Activated T-cell treated with anti-CD3 and anti-CD28 coated beads, Interleukin-2, amount 50 U/mL, for 24 hours (primary cell): Measurements from ENCODE around the gene DUS4L.

Source experiments
- DNase-seq: peaks from one replicate; pipeline ENCODE4 v3.0.0-alpha.2; 2020
- H3K27ac Mint-ChIP-seq: 2 replicates; pipeline ENCODE4 v1.8.0; 2020; ENCODE audit warnings: mild to moderate bottlenecking, mixed read lengths
- H3K27me3 Mint-ChIP-seq: 2 replicates; pipeline ENCODE4 v1.8.0; 2020; ENCODE audit warnings: mixed read lengths
- H3K36me3 Mint-ChIP-seq: 2 replicates; pipeline ENCODE4 v1.8.0; 2020; ENCODE audit warnings: low read depth, mixed read lengths
- H3K4me1 Mint-ChIP-seq: 2 replicates; pipeline ENCODE4 v1.8.0; 2020; ENCODE audit warnings: low read depth, mixed read lengths
- H3K4me3 Mint-ChIP-seq: 2 replicates; pipeline ENCODE4 v1.8.0; 2020; ENCODE audit warnings: mild to moderate bottlenecking, moderate library complexity, mixed read lengths
- H3K9me3 Mint-ChIP-seq: 2 replicates; pipeline ENCODE4 v1.8.0; 2020; ENCODE audit warnings: mixed read lengths

The DUS4L gene

DNA sequence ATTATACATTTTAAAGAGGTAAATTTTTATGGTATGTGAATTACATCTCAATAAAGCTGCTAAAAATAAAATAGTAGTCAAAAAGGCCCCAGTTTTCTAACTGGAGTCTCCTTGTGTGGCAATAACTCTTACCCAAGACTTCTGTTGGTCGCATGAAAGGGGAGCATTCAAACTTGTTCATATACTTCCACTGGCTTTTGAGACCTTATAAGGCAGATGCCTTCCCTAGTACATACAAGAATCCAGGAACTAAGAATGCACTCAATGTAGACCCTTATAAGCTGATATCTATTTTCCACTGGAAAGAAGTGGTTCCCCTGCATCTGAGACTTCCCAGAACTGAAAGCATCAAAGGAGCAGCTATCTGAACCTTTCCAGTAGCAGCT is 29.2 kb downstream of the DUS4L start:
- Mint-ChIP-seq H3K27me3 (no peaks in the 10 kb centered on the region), H3K27ac (no peak overlapping the region), H3K4me3 (no peak overlapping the region), H3K4me1 (no peaks in the 10 kb centered on the region), H3K9me3 (no peaks in the 10 kb centered on the region), H3K36me3 (peaks cover 38% of the 10 kb centered on the region)
- DNase-seq: no peak

- no peaks in the 10 kb centered on the region for H3K27me3 Mint-ChIP-seq
- no peak for DNase-seq
- H3K4me1 Mint-ChIP-seq: no peaks in the 10 kb centered on the region
- H3K9me3 Mint-ChIP-seq: no peaks in the 10 kb centered on the region
- H3K27ac Mint-ChIP-seq: no peak overlapping the region
- no peak overlapping the region for H3K4me3 Mint-ChIP-seq
- H3K36me3 Mint-ChIP-seq: peaks cover 40% of the 10 kb centered on the region
These were observed 31.4 kb downstream of the DUS4L start for GRCh38 chr7:107594961-107595737.

DNA sequence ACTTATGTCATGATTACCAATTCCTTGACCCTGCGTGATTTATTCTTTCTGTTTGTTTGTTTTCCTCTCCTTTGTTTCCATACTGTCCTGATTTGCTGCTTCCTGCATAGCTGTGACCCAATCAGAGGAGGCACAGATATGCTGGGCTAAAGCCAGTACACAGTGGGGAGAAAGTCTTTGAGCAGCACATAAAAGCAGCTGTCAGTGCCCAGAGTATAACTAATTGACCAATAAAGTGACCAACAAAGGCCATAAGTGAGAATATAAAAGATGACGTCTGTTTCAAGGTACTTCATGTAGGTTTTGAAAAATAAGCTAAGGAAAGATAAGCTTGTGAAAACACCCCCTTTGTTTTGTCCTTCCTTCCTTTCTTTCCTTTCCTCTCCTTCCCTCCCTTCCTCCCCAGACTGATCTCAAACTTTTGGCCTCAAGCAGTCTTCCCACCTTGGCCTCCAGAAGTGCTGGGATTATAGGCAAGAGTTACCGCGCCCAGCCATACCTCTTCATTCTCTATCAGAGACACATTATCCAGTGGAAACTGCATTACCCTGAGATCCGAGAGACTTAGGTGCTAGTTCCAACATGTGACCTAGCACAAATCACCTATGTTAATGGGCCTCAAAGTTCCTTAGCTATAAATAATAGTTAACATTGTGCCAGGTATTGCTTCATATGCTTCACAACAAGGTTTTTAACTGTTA is 33.3 kb downstream of the DUS4L start:
- H3K27ac Mint-ChIP-seq: no peak overlapping the region
- no peaks in the 10 kb centered on the region for H3K27me3 Mint-ChIP-seq
- H3K9me3 Mint-ChIP-seq: no peaks in the 10 kb centered on the region
- H3K36me3 Mint-ChIP-seq: peaks cover 57% of the 10 kb centered on the region
- no peak for DNase-seq
- no peaks in the 10 kb centered on the region for H3K4me1 Mint-ChIP-seq
- H3K4me3 Mint-ChIP-seq: no peak overlapping the region

- H3K36me3 Mint-ChIP-seq: peaks cover 61% of the 10 kb centered on the region
- no peaks in the 10 kb centered on the region for H3K9me3 Mint-ChIP-seq
- H3K27ac Mint-ChIP-seq: no peak overlapping the region
- DNase-seq: no peak
- H3K27me3 Mint-ChIP-seq: no peaks in the 10 kb centered on the region
- no peak overlapping the region for H3K4me3 Mint-ChIP-seq
- H3K4me1 Mint-ChIP-seq: no peaks in the 10 kb centered on the region
These were observed 33.8 kb downstream of the DUS4L start for GRCh38 chr7:107597582-107597916.

GRCh38 chr7:107597953-107598352 is 34.2 kb downstream of the DUS4L start:
- Mint-ChIP-seq H3K27ac (no peak overlapping the region), H3K4me3 (no peak overlapping the region), H3K27me3 (no peaks in the 10 kb centered on the region), H3K9me3 (no peaks in the 10 kb centered on the region), H3K4me1 (no peaks in the 10 kb centered on the region), H3K36me3 (peaks cover 62% of the 10 kb centered on the region)
- no peak for DNase-seq

DNA sequence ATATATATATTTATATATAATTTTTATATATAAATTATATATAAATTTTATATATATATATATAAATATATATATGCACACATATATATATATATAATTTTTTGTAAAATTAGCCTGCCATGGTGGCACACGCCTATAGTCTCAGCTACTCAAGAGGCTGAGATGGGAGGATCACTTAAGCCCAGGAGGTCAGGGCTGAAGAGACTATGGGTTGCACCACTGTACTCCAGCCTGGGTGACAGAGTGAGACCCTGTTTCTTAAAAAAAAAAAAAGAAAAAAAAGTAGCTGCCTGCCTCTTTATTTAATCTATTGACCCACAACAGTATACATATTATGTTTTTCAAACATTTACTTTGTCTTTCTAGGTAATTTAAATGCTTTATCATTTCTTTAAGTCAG is 35.5 kb downstream of the DUS4L start:
- DNase-seq: no peak
- Mint-ChIP-seq H3K27me3 (no peaks in the 10 kb centered on the region), H3K27ac (no peak overlapping the region), H3K4me3 (no peak overlapping the region), H3K4me1 (no peaks in the 10 kb centered on the region), H3K9me3 (no peaks in the 10 kb centered on the region), H3K36me3 (peaks cover 59% of the 10 kb centered on the region)

- Mint-ChIP-seq H3K4me1 (peaks cover 7% of the 10 kb centered on the region), H3K9me3 (no peaks in the 10 kb centered on the region), H3K36me3 (peaks cover 52% of the 10 kb centered on the region), H3K27ac (no peak overlapping the region), H3K4me3 (no peak overlapping the region), H3K27me3 (no peaks in the 10 kb centered on the region)
- DNase-seq: no peak
These were observed 37.0 kb downstream of the DUS4L start for GRCh38 chr7:107600816-107601215.

DNA sequence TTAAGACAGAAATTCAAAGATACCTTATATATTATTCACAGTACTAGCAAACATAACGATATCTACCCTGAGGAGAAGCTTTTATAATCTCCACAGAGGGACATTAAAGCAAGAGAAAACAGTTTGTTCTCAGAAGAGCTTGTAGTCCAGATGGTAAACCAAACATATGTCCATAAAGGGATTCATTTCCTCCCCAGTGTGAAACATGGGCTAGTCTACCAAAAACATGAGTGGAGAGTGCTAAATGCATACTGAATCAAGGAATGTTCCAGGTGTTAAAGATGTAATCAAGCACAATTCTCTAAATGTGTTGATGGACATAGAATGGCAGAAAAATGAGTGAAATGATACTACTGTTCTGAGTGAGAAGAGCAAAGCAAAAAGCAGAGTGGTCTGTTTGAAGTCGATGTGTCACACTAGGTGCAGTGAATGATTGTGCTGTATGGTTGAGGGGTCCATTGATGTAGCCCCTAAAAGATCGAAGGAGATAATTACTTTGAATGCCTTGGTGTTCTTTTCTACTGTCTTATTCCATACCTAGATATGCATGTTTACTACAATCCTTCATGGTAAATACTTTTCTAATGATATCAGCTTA is 41.5 kb downstream of the DUS4L start:
- Mint-ChIP-seq H3K27me3 (no peaks in the 10 kb centered on the region), H3K4me1 (peaks cover 7% of the 10 kb centered on the region), H3K4me3 (no peak overlapping the region), H3K9me3 (no peaks in the 10 kb centered on the region), H3K36me3 (peaks cover 42% of the 10 kb centered on the region), H3K27ac (no peak overlapping the region)
- no peak for DNase-seq

DNA sequence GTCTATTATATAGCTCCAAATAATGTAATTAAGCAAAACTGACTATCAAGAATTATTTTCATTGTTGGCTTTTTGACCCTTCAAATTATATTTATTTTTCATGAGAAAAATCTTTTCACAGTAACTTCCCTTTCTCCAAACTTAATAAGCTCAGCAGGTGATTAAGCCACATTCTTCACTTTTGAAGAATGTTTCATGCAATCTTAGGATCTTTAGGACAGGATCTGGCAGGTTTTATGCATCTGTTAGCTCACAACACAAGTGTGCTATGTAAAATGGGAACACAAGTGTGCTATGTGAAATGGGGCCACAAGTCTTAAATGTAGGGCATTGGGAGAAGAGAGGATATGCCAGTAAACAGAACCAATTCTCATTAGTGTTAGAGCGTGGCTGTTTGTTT is 42.5 kb downstream of the DUS4L start:
- Mint-ChIP-seq H3K9me3 (no peaks in the 10 kb centered on the region), H3K36me3 (peaks cover 33% of the 10 kb centered on the region), H3K4me1 (peaks cover 7% of the 10 kb centered on the region), H3K27ac (no peak overlapping the region), H3K27me3 (no peaks in the 10 kb centered on the region), H3K4me3 (no peak overlapping the region)
- DNase-seq: no peak

GRCh38 chr7:107609811-107610261 is 46.1 kb downstream of the DUS4L start:
- H3K27ac Mint-ChIP-seq: no peak overlapping the region
- no peaks in the 10 kb centered on the region for H3K27me3 Mint-ChIP-seq
- H3K9me3 Mint-ChIP-seq: no peaks in the 10 kb centered on the region
- no peak overlapping the region for H3K4me3 Mint-ChIP-seq
- H3K36me3 Mint-ChIP-seq: peaks cover 38% of the 10 kb centered on the region
- DNase-seq: no peak
- peaks cover 7% of the 10 kb centered on the region for H3K4me1 Mint-ChIP-seq

GRCh38 chr7:107610323-107610722 is 46.6 kb downstream of the DUS4L start:
- peaks cover 3% of the 10 kb centered on the region for H3K4me1 Mint-ChIP-seq
- no peak for DNase-seq
- H3K9me3 Mint-ChIP-seq: no peaks in the 10 kb centered on the region
- no peaks in the 10 kb centered on the region for H3K27me3 Mint-ChIP-seq
- peaks cover 37% of the 10 kb centered on the region for H3K36me3 Mint-ChIP-seq
- H3K4me3 Mint-ChIP-seq: no peak overlapping the region
- H3K27ac Mint-ChIP-seq: no peak overlapping the region

DNA sequence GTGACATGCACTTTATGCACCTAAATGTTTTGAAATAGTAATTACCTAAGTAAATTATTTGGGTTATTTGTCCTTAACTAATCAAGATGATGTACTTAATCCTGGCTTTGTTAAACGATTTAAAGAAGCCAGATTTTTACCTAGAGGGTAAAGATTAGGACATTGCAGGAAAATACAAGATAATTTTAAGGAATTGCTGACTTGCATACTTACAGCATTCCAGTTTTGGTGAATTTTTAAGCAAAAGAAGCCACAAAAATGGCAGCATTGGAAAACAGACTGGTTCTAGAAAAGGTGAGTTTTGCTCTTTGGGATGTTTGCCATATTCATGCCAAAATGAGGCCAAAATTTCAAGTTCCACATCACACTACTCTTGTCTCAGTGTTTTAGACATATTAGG is 49.7 kb downstream of the DUS4L start:
- no peak overlapping the region for H3K27ac Mint-ChIP-seq
- no peaks in the 10 kb centered on the region for H3K9me3 Mint-ChIP-seq
- H3K4me1 Mint-ChIP-seq: no peaks in the 10 kb centered on the region
- no peak for DNase-seq
- H3K4me3 Mint-ChIP-seq: no peak overlapping the region
- peaks cover 51% of the 10 kb centered on the region for H3K36me3 Mint-ChIP-seq
- no peaks in the 10 kb centered on the region for H3K27me3 Mint-ChIP-seq

DNA sequence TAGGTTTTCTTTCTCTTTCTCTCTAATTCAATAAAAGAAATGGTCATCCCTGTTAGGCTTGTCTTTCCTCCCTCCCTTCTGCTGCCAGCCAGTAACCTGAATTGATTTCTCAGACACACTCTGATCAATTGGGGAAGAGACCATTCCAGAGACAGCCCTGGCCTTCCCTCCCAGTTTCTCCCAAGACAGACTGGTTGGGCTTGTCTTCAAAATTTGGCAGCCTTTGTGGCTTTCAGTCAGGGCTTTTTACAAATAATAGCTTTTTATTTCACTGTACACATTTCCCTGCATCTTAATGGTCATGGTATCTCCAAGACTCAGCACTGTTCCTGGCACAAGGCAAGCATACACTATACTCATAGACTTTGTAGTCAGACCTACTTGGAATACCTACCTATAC is 50.2 kb downstream of the DUS4L start:
- no peaks in the 10 kb centered on the region for H3K9me3 Mint-ChIP-seq
- peaks cover 47% of the 10 kb centered on the region for H3K36me3 Mint-ChIP-seq
- no peaks in the 10 kb centered on the region for H3K4me1 Mint-ChIP-seq
- no peaks in the 10 kb centered on the region for H3K27me3 Mint-ChIP-seq
- no peak overlapping the region for H3K4me3 Mint-ChIP-seq
- no peak for DNase-seq
- peak overlapping the region; percentile 38 for H3K27ac Mint-ChIP-seq

GRCh38 chr7:107614425-107614824 is 50.7 kb downstream of the DUS4L start:
- no peak for DNase-seq

More at GRCh38 chr7:107614425-107614824, 50.7 kb downstream of the DUS4L start:
- Mint-ChIP-seq H3K4me1 (no peaks in the 10 kb centered on the region), H3K4me3 (no peak overlapping the region), H3K27me3 (no peaks in the 10 kb centered on the region), H3K9me3 (no peaks in the 10 kb centered on the region), H3K27ac (no peak overlapping the region), H3K36me3 (peaks cover 47% of the 10 kb centered on the region)
